ENCODE results near the gene LTB. TPM values are rescaled to one million over a fixed set of nuclear protein-coding genes. Genes with fewer than 3 reads are reported as not detected.
A peak's percentile ranks its signal among the peaks of the same experiment; 100 is the strongest.
"Not testable (repeated sequence)": the region's sequence is repeated elsewhere in the genome, so short reads cannot be mapped to it uniquely, and the experiment has no call there.

Gene LTB
- total RNA-seq, 1 donor from 2014 or later, result not detected

DNA sequence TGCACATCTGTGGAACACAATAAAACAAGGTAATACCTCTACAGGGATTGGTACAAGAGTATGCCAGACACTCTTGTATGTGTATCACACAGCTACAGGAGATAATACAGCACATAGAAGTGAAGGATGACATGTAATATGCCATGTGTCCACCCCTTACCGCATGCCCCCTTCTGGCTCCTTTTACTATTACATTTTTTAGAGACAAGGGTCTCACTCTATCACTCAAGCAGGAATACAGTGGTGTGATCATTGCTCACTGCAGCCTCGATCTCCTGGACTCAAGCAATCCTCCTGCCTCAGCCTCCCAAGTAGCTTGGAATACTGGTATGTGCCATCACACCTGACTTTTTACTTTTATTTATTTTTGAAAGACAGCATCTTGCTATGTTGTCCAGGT, 14.8 kb upstream of the LTB start:
- no peak for DNase-seq (ENCODE audit: low spot score in 2 of 2, unreplicated experiment in 2 of 2)
- no peak overlapping the region for H3K4me3 Mint-ChIP-seq

DNA sequence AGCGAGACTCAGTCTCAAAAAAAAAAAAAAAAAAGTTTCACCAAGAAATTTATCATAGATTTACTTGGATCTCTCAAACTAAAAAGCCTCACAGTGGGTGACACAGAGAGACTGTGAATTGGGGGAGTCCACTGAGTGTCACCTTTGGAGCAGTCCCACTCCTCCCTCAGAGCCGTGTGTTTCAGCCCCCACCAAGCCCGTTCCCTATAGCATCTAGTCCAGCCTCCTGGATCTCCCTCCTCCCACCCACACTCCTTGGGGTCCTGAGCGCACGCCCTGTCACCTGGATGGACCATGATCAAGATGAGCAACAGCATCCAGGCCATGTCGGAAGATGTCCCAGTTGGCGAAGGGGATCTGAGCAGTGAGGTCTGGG, 10.2 kb upstream of the LTB start:
- Mint-ChIP-seq H3K4me1 (no peaks in the 10 kb centered on the region), H3K27ac (no peak overlapping the region), H3K9me3 (no peaks in the 10 kb centered on the region), H3K36me3 (no peaks in the 10 kb centered on the region), H3K4me3 (no peak overlapping the region), H3K27me3 (ENCODE audit: low read depth) (peaks cover 4% of the 10 kb centered on the region)
- DNase-seq (ENCODE audit: low spot score in 2 of 2, unreplicated experiment in 2 of 2), result no peak
- TF ChIP-seq, protein P1, sequence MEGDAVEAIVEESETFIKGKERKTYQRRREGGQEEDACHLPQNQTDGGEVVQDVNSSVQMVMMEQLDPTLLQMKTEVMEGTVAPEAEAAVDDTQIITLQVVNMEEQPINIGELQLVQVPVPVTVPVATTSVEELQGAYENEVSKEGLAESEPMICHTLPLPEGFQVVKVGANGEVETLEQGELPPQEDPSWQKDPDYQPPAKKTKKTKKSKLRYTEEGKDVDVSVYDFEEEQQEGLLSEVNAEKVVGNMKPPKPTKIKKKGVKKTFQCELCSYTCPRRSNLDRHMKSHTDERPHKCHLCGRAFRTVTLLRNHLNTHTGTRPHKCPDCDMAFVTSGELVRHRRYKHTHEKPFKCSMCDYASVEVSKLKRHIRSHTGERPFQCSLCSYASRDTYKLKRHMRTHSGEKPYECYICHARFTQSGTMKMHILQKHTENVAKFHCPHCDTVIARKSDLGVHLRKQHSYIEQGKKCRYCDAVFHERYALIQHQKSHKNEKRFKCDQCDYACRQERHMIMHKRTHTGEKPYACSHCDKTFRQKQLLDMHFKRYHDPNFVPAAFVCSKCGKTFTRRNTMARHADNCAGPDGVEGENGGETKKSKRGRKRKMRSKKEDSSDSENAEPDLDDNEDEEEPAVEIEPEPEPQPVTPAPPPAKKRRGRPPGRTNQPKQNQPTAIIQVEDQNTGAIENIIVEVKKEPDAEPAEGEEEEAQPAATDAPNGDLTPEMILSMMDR (IDR thresholded peaks at IDR 0.05; ENCODE audit: unreplicated experiment), result no peak

More for the DNA sequence above, 14.8 kb upstream of the LTB start:
- TF ChIP-seq, protein P1 (IDR thresholded peaks at IDR 0.05; ENCODE audit: unreplicated experiment), result peak; percentile 25
- no peaks in the 10 kb centered on the region for H3K9me3 Mint-ChIP-seq
- no peaks in the 10 kb centered on the region for H3K4me1 Mint-ChIP-seq
- no peaks in the 10 kb centered on the region for H3K27me3 Mint-ChIP-seq (ENCODE audit: low read depth)
- H3K27ac Mint-ChIP-seq, result no peak overlapping the region
- H3K36me3 Mint-ChIP-seq, result no peaks in the 10 kb centered on the region

DNA sequence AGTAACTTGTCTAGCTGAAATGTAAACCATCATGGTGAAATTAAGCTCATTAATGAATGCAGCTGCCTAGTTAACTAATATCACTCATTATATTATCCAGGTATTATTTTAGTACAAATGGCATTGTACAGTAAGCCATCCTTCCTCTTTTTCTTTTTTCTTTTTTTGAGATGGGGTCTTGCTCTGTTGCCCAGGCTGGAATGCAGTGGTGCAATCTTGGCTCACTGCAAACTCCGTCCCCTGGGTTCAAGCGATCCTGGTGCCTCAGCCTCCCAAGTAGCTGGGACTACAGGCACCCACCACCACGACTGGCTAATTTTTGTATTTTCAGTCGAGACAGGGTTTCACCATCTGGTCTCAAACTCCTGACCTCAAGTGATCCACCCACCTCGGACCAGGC, 8.5 kb upstream of the LTB start:
- H3K27me3 Mint-ChIP-seq (ENCODE audit: low read depth); H3K36me3 Mint-ChIP-seq; H3K4me1 Mint-ChIP-seq; DNase-seq (ENCODE audit: low spot score in 2 of 2, unreplicated experiment in 2 of 2); H3K27ac Mint-ChIP-seq; H3K4me3 Mint-ChIP-seq; H3K9me3 Mint-ChIP-seq: not testable (repeated sequence)

DNA sequence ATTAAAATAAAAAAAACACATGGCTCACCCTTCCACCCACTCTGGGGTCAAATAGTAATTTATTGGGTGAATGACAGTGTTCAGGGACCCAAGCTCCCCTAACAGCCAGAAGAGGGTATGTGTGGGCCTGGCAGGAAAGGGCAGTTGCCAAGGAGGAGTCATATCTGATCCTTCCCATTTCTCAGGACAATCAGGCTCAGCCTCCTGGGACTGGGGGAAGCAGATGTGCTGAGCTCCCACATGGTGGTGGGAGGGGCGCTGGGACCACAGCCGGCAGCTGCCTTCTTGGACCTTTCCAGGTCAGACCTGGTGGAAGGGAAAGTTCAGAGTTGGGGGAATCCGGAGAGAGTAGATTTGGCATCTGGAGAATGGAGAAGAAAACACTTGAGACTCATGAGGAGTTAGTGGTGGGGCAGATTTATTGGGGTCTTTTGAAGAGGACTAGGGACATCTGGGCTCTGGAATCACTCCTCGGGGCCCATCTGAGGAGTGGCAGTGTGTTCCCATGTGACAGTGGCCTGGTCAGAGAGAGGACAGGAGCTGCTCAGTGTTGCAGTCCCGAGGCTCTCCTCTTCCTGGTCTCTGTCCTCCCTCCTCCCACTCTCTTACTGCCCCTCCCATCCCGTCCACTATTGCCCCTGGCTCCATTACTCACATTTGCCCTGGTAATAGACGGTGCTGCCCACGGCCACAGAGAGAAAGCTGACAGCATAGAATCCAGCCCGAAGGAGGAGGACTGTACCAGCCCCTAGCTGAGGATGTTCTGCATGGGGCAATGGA, 6.8 kb upstream of the LTB start:
- no peak for DNase-seq (ENCODE audit: low spot score in 2 of 2, unreplicated experiment in 2 of 2)

DNA sequence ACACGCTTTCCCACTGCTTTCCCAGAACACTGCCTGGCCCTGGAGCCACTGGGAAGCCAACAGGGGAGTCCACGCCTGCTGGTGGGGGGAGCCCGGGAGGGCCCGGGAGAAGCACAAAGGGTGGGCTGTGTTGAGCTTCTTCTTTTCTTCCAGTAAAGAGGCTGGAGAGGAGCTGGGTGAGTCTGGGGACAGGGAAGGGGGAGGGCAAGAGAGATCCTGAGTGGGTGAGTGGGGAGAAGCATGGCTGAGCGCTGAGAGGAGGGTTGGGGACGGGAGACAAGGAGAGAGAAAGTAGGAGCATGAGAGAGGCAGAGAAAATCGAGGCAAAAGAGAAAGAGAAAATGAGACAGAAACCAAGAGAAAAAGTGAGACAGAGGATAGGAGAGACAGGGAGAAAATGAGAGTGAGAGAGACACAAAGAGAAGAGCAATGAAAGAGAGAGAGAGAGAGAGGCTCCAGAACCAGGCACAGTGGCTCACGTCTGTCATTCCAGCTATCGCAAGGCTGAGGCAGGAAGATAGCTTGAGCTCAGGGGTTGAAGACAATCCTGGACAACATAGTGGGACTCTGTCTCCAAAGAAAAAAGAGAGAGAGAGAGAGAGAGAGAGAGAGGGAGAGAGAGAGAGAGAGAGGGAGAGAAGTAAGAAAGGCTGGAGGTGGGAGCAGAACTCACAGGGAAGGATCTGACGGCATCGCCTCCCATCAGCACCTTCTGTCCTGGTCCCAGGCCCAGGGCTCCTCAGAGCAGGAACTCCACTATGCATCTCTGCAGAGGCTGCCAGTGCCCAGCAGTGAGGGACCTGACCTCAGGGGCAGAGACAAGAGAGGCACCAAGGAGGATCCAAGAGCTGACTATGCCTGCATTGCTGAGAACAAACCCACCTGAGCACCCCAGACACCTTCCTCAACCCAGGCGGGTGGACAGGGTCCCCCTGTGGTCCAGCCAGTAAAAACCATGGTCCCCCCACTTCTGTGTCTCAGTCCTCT, 5.9 kb upstream of the LTB start:
- H3K27ac Mint-ChIP-seq, result no peak overlapping the region
- peaks cover 8% of the 10 kb centered on the region for H3K27me3 Mint-ChIP-seq (ENCODE audit: low read depth)
- H3K4me3 Mint-ChIP-seq, result no peak overlapping the region
- DNase-seq (ENCODE audit: low spot score in 2 of 2, unreplicated experiment in 2 of 2), result no peak
- TF ChIP-seq, protein P1 (IDR thresholded peaks at IDR 0.05; ENCODE audit: unreplicated experiment), result no peak
- H3K4me1 Mint-ChIP-seq, result no peaks in the 10 kb centered on the region
- no peaks in the 10 kb centered on the region for H3K9me3 Mint-ChIP-seq
- no peaks in the 10 kb centered on the region for H3K36me3 Mint-ChIP-seq

More for the DNA sequence above, 6.8 kb upstream of the LTB start:
- no peaks in the 10 kb centered on the region for H3K4me1 Mint-ChIP-seq
- no peak overlapping the region for H3K27ac Mint-ChIP-seq
- no peak overlapping the region for H3K4me3 Mint-ChIP-seq
- no peaks in the 10 kb centered on the region for H3K9me3 Mint-ChIP-seq
- no peaks in the 10 kb centered on the region for H3K36me3 Mint-ChIP-seq
- peaks cover 8% of the 10 kb centered on the region for H3K27me3 Mint-ChIP-seq (ENCODE audit: low read depth)
- TF ChIP-seq, protein P1 (IDR thresholded peaks at IDR 0.05; ENCODE audit: unreplicated experiment), result no peak
